Measurements from ENCODE around the gene HTR1B. TPM values are rescaled to one million over a fixed set of nuclear protein-coding genes. Genes with fewer than 3 reads are reported as not detected.

HTR1B gene
- total and polyA plus RNA-seq, 10 of the 15 experiments (the other 5 are each of a cell fraction or from before 2014, with no cell fraction given) = 0.98 TPM; not detected in 9

DNA sequence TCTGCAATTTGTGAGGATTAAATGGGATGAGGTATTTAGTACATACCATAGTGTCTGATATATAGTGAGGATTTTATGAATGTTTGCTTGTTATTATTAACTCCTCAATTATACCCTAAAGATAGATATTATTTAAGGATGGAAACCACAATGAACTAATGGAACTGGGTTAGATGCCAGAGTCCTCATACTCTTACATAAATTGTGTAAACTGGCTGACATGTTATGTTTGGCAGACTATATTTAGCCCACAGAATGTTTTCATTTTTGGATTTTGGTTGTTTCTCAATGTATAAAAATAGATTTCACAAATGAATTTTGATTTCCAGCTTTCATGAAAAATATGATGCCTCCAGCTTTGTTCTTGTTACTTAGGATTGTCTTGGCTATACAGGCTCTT, 37.6 kb downstream of the HTR1B start (continued):
- TF ChIP-seq CHD4 (IDR thresholded peaks at IDR 0.05) = no peak
- no peak for TF ChIP-seq POU2F2 (IDR thresholded peaks at IDR 0.05; ENCODE audit: borderline replicate concordance, low read depth, low read length)
- no peak for TF ChIP-seq ATF7 (IDR thresholded peaks at IDR 0.05; ENCODE audit: low read depth)
- TF ChIP-seq, protein P1, sequence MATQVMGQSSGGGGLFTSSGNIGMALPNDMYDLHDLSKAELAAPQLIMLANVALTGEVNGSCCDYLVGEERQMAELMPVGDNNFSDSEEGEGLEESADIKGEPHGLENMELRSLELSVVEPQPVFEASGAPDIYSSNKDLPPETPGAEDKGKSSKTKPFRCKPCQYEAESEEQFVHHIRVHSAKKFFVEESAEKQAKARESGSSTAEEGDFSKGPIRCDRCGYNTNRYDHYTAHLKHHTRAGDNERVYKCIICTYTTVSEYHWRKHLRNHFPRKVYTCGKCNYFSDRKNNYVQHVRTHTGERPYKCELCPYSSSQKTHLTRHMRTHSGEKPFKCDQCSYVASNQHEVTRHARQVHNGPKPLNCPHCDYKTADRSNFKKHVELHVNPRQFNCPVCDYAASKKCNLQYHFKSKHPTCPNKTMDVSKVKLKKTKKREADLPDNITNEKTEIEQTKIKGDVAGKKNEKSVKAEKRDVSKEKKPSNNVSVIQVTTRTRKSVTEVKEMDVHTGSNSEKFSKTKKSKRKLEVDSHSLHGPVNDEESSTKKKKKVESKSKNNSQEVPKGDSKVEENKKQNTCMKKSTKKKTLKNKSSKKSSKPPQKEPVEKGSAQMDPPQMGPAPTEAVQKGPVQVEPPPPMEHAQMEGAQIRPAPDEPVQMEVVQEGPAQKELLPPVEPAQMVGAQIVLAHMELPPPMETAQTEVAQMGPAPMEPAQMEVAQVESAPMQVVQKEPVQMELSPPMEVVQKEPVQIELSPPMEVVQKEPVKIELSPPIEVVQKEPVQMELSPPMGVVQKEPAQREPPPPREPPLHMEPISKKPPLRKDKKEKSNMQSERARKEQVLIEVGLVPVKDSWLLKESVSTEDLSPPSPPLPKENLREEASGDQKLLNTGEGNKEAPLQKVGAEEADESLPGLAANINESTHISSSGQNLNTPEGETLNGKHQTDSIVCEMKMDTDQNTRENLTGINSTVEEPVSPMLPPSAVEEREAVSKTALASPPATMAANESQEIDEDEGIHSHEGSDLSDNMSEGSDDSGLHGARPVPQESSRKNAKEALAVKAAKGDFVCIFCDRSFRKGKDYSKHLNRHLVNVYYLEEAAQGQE (IDR thresholded peaks at IDR 0.05; ENCODE audit: low read depth, low read length) = no peak
- no peak for TF ChIP-seq RBBP5 (conservative IDR thresholded peaks at IDR 0.05)

DNA sequence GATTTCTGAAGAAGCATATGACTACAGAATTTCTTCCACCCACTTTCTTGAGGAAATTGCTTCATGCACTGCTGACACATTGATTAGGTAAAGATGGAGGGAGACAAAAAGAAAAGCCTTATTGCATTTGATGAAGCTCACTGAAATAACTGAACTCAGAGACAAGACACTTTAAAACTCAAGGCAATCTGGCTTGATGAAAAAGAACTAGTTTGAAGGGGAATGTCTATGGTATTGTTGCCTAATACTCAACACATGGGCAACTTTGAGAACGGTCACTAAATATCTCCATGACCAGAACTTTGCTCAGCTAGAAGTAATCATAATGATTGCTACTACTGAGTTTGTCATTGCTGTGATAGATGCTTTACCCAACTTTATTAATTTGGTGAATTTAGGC, 38.1 kb downstream of the HTR1B start:
- RAD21 ChIA-PET (ENCODE audit: unreplicated experiment) = no interaction called here
- no peak for ATAC-seq
- H3K27me3 ChIP-seq (replicated peaks in 1 of 2; ENCODE audit: control insufficient read depth in 2 of 2, insufficient read depth in 2 of 2, low read length in 1 of 2) = no peaks in the 10 kb centered on the region
- H3K9ac ChIP-seq (ENCODE audit: control insufficient read depth, insufficient read depth, low read length) = no peak overlapping the region
- no TSS peak for BruUV-seq (replicated peaks)
- no peaks in the 10 kb centered on the region for H3K9me3 ChIP-seq (replicated peaks; ENCODE audit: control insufficient read depth, insufficient read depth, low read length)
- no peak for FAIRE-seq
- no peaks in the 10 kb centered on the region for H3K4me1 ChIP-seq (ENCODE audit: control insufficient read depth, insufficient read depth, low read length)
- H2AFZ ChIP-seq (ENCODE audit: control insufficient read depth, low read depth, low read length) = no peak overlapping the region
- CTCF ChIA-PET = interaction anchor here (1.3 kb wide), 1 partner anchor 9 kb away, joined by 3 read pairs; no protein-coding TSS in a partner anchor
- no peak overlapping the region for H3K4me3 ChIP-seq
- intact Hi-C loops (cut with micrococcal nuclease; ENCODE audit: unreplicated experiment) = no loop called here
- no peak for DNase-seq (ENCODE audit: low read depth, low spot score)
- no peaks in the 10 kb centered on the region for H4K20me1 ChIP-seq (ENCODE audit: control insufficient read depth, insufficient read depth)
- H3K27ac ChIP-seq (ENCODE audit: control insufficient read depth, insufficient read depth) = no peak overlapping the region
- no peak overlapping the region for H3K4me2 ChIP-seq (ENCODE audit: control insufficient read depth, insufficient read depth)
- no peak for TF ChIP-seq NFIC (IDR thresholded peaks at IDR 0.05; ENCODE audit: low read depth, low read length)
- TF ChIP-seq SUPT20H (IDR thresholded peaks at IDR 0.05; ENCODE audit: borderline replicate concordance, control insufficient read depth, low read depth, low read length) = no peak
- TF ChIP-seq MAX (IDR thresholded peaks at IDR 0.05; ENCODE audit: low read depth, low read length) = no peak
- TF ChIP-seq JUND (IDR thresholded peaks at IDR 0.05; ENCODE audit: low read depth, low read length) = no peak
- no peak for TF ChIP-seq BRCA1 (IDR thresholded peaks at IDR 0.05; ENCODE audit: low read depth, low read length)
- TF ChIP-seq MYB (IDR thresholded peaks at IDR 0.05; ENCODE audit: borderline replicate concordance, low read depth, low read length) = no peak
- TF ChIP-seq PBX3 (IDR thresholded peaks at IDR 0.05; ENCODE audit: insufficient replicate concordance, low read depth, low read length) = no peak
- TF ChIP-seq POLR2A (IDR thresholded peaks at IDR 0.05; ENCODE audit: low read depth, low read length) = no peak
- no peak for TF ChIP-seq NR2C2 (IDR thresholded peaks at IDR 0.05; ENCODE audit: borderline replicate concordance, control insufficient read depth, insufficient read length, low read depth)
- no peak for TF ChIP-seq RAD21 (IDR thresholded peaks at IDR 0.05; ENCODE audit: insufficient read depth, low read depth, low read length)
- no peak for TF ChIP-seq RAD51 (IDR thresholded peaks at IDR 0.05)
- no peak for TF ChIP-seq ATF7 (IDR thresholded peaks at IDR 0.05; ENCODE audit: low read depth)
- no peak for TF ChIP-seq WRNIP1 (IDR thresholded peaks at IDR 0.05; ENCODE audit: borderline replicate concordance, low read depth, low read length)
- TF ChIP-seq CREB1 (IDR thresholded peaks at IDR 0.05; ENCODE audit: low read depth) = no peak
- TF ChIP-seq CHD4 (IDR thresholded peaks at IDR 0.05) = no peak
- POLR2A ChIA-PET = interaction anchor here (0.5 kb wide), 1 partner anchor 11 kb away, joined by 3 read pairs; no protein-coding TSS in a partner anchor
- H3K79me2 ChIP-seq (ENCODE audit: control insufficient read depth, insufficient read depth, low read length) = no peaks in the 10 kb centered on the region
- in situ Hi-C loops (cut with MboI) = no loop called here
- no peaks in the 10 kb centered on the region for H3K36me3 ChIP-seq (ENCODE audit: control insufficient read depth in 2 of 2, insufficient read depth in 2 of 2, low read length in 1 of 2)
- 0% methylated on average over 1 of the region's 1 CpG for WGBS (ENCODE audit: insufficient coverage, insufficient replicate concordance, low lambda C conversion rate, missing lambda C conversion rate)
- SMC1A ChIA-PET (ENCODE audit: uncharacterized antibody, unreplicated experiment) = interaction anchor here (1.0 to 3.1 kb wide), 5 partner anchors 8 to 65 kb away, joined by 3 to 8 read pairs (median 4); no protein-coding TSS in a partner anchor
